Jurkat, Clone E6-1 (cell line): ENCODE measurements around the gene FAM120B.
"Not testable (repeated sequence)": the region's sequence is repeated elsewhere in the genome, so short reads cannot be mapped to it uniquely, and the experiment has no call there.

Experiments used
- DNase-seq: peaks from one replicate; pipeline ENCODE4 v3.0.0-alpha.2; 2011; ENCODE audit warnings: low read depth, low spot score
- H3K4me3 ChIP-seq: 2 replicates; pipeline ENCODE4 v1.5.1; 2011; ENCODE audit warnings: mild to moderate bottlenecking, low read length, control low read depth, moderate library complexity

The FAM120B gene

GRCh38 chr6:170317076-170317475 is 10.5 kb downstream of the FAM120B start:
- no peak for DNase-seq
- H3K4me3 ChIP-seq: no peak overlapping the region

GRCh38 chr6:170317718-170318117 is 11.2 kb downstream of the FAM120B start:
- no peak overlapping the region for H3K4me3 ChIP-seq
- no peak for DNase-seq

- H3K4me3 ChIP-seq: no peak overlapping the region
- no peak for DNase-seq
These were observed 22.8 kb downstream of the FAM120B start for GRCh38 chr6:170329321-170329720.

GRCh38 chr6:170335199-170335598 is 28.6 kb downstream of the FAM120B start:
- not testable (repeated sequence) for H3K4me3 ChIP-seq, DNase-seq

- DNase-seq: no peak
- H3K4me3 ChIP-seq: no peak overlapping the region
These were observed 38.3 kb downstream of the FAM120B start for GRCh38 chr6:170344631-170345576.

- H3K4me3 ChIP-seq: no peak overlapping the region
- DNase-seq: no peak
These were observed 39.1 kb downstream of the FAM120B start for GRCh38 chr6:170345662-170346061.

GRCh38 chr6:170346649-170347048 is 40.1 kb downstream of the FAM120B start:
- DNase-seq: no peak
- H3K4me3 ChIP-seq: no peak overlapping the region

- H3K4me3 ChIP-seq: no peak overlapping the region
- no peak for DNase-seq
These were observed 40.5 kb downstream of the FAM120B start for GRCh38 chr6:170347091-170347490.

- DNase-seq: no peak
- no peak overlapping the region for H3K4me3 ChIP-seq
These were observed 41.4 kb downstream of the FAM120B start for GRCh38 chr6:170347975-170348374.

GRCh38 chr6:170351456-170351855 is 44.9 kb downstream of the FAM120B start:
- not testable (repeated sequence) for DNase-seq, H3K4me3 ChIP-seq

- not testable (repeated sequence) for DNase-seq
These were observed 48.6 kb downstream of the FAM120B start for GRCh38 chr6:170355190-170355589.

GRCh38 chr6:170355661-170356060 is 49.1 kb downstream of the FAM120B start:
- no peak for DNase-seq
- no peak overlapping the region for H3K4me3 ChIP-seq

More at GRCh38 chr6:170355190-170355589, 48.6 kb downstream of the FAM120B start:
- not testable (repeated sequence) for H3K4me3 ChIP-seq

GRCh38 chr6:170357812-170358211 is 51.3 kb downstream of the FAM120B start:
- H3K4me3 ChIP-seq: no peak overlapping the region
- no peak for DNase-seq

- no peak overlapping the region for H3K4me3 ChIP-seq
- no peak for DNase-seq
These were observed 51.9 kb downstream of the FAM120B start for GRCh38 chr6:170358496-170358895.

GRCh38 chr6:170360476-170360875 is 53.9 kb downstream of the FAM120B start:
- DNase-seq: no peak
- H3K4me3 ChIP-seq: no peak overlapping the region

- DNase-seq: no peak
- H3K4me3 ChIP-seq: no peak overlapping the region
These were observed 54.8 kb downstream of the FAM120B start for GRCh38 chr6:170361335-170361734.

- DNase-seq: no peak
These were observed 55.6 kb downstream of the FAM120B start for GRCh38 chr6:170362121-170362520.

GRCh38 chr6:170363255-170363654 is 56.7 kb downstream of the FAM120B start:
- no peak overlapping the region for H3K4me3 ChIP-seq
- DNase-seq: no peak

More at GRCh38 chr6:170362121-170362520, 55.6 kb downstream of the FAM120B start:
- no peak overlapping the region for H3K4me3 ChIP-seq

GRCh38 chr6:170365121-170365520 is 58.6 kb downstream of the FAM120B start:
- DNase-seq: no peak
- H3K4me3 ChIP-seq: no peak overlapping the region

GRCh38 chr6:170365593-170365992 is 59.0 kb downstream of the FAM120B start:
- DNase-seq: no peak
- H3K4me3 ChIP-seq: no peak overlapping the region
